ENCODE data around the gene CABLES1.

CABLES1 gene

GRCh38 chr18:23114171-23114881 is 21.0 kb upstream of the CABLES1 start:
- Histone ChIP-seq H3K9ac (ENCODE audit: low read depth, low read length) (no peak overlapping the region), H3K27me3 (ENCODE audit: control insufficient read depth, insufficient read depth, low read length) (no peaks in the 10 kb centered on the region), H3K9me3 (ENCODE audit: control insufficient read depth, insufficient read depth, low read length) (no peaks in the 10 kb centered on the region), H3K4me3 (ENCODE audit: low read depth, low read length) (no peak overlapping the region), H3K36me3 (ENCODE audit: control insufficient read depth, insufficient read depth, low read length) (no peaks in the 10 kb centered on the region), H3K4me1 (ENCODE audit: control insufficient read depth, insufficient read depth, low read length) (peaks cover 9% of the 10 kb centered on the region), H3K27ac (ENCODE audit: low read depth, low read length) (no peak overlapping the region)

GRCh38 chr18:23114911-23115310 is 20.4 kb upstream of the CABLES1 start:
- no peaks in the 10 kb centered on the region for H3K27me3 ChIP-seq (ENCODE audit: control insufficient read depth, insufficient read depth, low read length)
- H3K4me3 ChIP-seq (ENCODE audit: low read depth, low read length), result no peak overlapping the region
- H3K36me3 ChIP-seq (ENCODE audit: control insufficient read depth, insufficient read depth, low read length), result no peaks in the 10 kb centered on the region
- H3K4me1 ChIP-seq (ENCODE audit: control insufficient read depth, insufficient read depth, low read length), result peaks cover 9% of the 10 kb centered on the region
- H3K9me3 ChIP-seq (ENCODE audit: control insufficient read depth, insufficient read depth, low read length), result no peaks in the 10 kb centered on the region
- H3K27ac ChIP-seq (ENCODE audit: low read depth, low read length), result no peak overlapping the region
- H3K9ac ChIP-seq (ENCODE audit: low read depth, low read length), result no peak overlapping the region

GRCh38 chr18:23115683-23116096 is 19.6 kb upstream of the CABLES1 start:
- Histone ChIP-seq H3K9ac (ENCODE audit: low read depth, low read length) (no peak overlapping the region), H3K27me3 (ENCODE audit: control insufficient read depth, insufficient read depth, low read length) (no peaks in the 10 kb centered on the region), H3K9me3 (ENCODE audit: control insufficient read depth, insufficient read depth, low read length) (no peaks in the 10 kb centered on the region), H3K27ac (ENCODE audit: low read depth, low read length) (no peak overlapping the region), H3K4me3 (ENCODE audit: low read depth, low read length) (no peak overlapping the region), H3K36me3 (ENCODE audit: control insufficient read depth, insufficient read depth, low read length) (no peaks in the 10 kb centered on the region), H3K4me1 (ENCODE audit: control insufficient read depth, insufficient read depth, low read length) (peaks cover 9% of the 10 kb centered on the region)

GRCh38 chr18:23121133-23121532 is 14.2 kb upstream of the CABLES1 start:
- no peaks in the 10 kb centered on the region for H3K36me3 ChIP-seq (ENCODE audit: control insufficient read depth, insufficient read depth, low read length)
- no peaks in the 10 kb centered on the region for H3K27me3 ChIP-seq (ENCODE audit: control insufficient read depth, insufficient read depth, low read length)
- H3K9me3 ChIP-seq (ENCODE audit: control insufficient read depth, insufficient read depth, low read length), result no peaks in the 10 kb centered on the region
- H3K9ac ChIP-seq (ENCODE audit: low read depth, low read length), result no peak overlapping the region
- no peak overlapping the region for H3K4me3 ChIP-seq (ENCODE audit: low read depth, low read length)
- no peaks in the 10 kb centered on the region for H3K4me1 ChIP-seq (ENCODE audit: control insufficient read depth, insufficient read depth, low read length)
- H3K27ac ChIP-seq (ENCODE audit: low read depth, low read length), result no peak overlapping the region

- Histone ChIP-seq H3K27me3 (ENCODE audit: control insufficient read depth, insufficient read depth, low read length) (no peaks in the 10 kb centered on the region), H3K27ac (ENCODE audit: low read depth, low read length) (peak overlapping the region; percentile 24), H3K4me3 (ENCODE audit: low read depth, low read length) (no peak overlapping the region), H3K9ac (ENCODE audit: low read depth, low read length) (no peak overlapping the region), H3K9me3 (ENCODE audit: control insufficient read depth, insufficient read depth, low read length) (no peaks in the 10 kb centered on the region), H3K4me1 (ENCODE audit: control insufficient read depth, insufficient read depth, low read length) (no peaks in the 10 kb centered on the region), H3K36me3 (ENCODE audit: control insufficient read depth, insufficient read depth, low read length) (no peaks in the 10 kb centered on the region)
Measured at GRCh38 chr18:23122334-23123229, 12.7 kb upstream of the CABLES1 start.

- H3K9ac ChIP-seq (ENCODE audit: low read depth, low read length), result no peak overlapping the region
- no peaks in the 10 kb centered on the region for H3K36me3 ChIP-seq (ENCODE audit: control insufficient read depth, insufficient read depth, low read length)
- H3K27me3 ChIP-seq (ENCODE audit: control insufficient read depth, insufficient read depth, low read length), result no peaks in the 10 kb centered on the region
- H3K9me3 ChIP-seq (ENCODE audit: control insufficient read depth, insufficient read depth, low read length), result no peaks in the 10 kb centered on the region
- peaks cover 9% of the 10 kb centered on the region; the same call in 1 of the 2 replicates for H3K4me1 ChIP-seq (ENCODE audit: control insufficient read depth, insufficient read depth, low read length)
- no peak overlapping the region for H3K4me3 ChIP-seq (ENCODE audit: low read depth, low read length)
- H3K27ac ChIP-seq (ENCODE audit: low read depth, low read length), result no peak overlapping the region
Measured at GRCh38 chr18:23126376-23127056, 8.8 kb upstream of the CABLES1 start.

GRCh38 chr18:23127090-23127489 is 8.2 kb upstream of the CABLES1 start:
- Histone ChIP-seq H3K9ac (ENCODE audit: low read depth, low read length) (no peak overlapping the region), H3K9me3 (ENCODE audit: control insufficient read depth, insufficient read depth, low read length) (no peaks in the 10 kb centered on the region), H3K27ac (ENCODE audit: low read depth, low read length) (no peak overlapping the region), H3K36me3 (ENCODE audit: control insufficient read depth, insufficient read depth, low read length) (no peaks in the 10 kb centered on the region), H3K27me3 (ENCODE audit: control insufficient read depth, insufficient read depth, low read length) (no peaks in the 10 kb centered on the region), H3K4me1 (ENCODE audit: control insufficient read depth, insufficient read depth, low read length) (peaks cover 14% of the 10 kb centered on the region; the same call in 1 of the 2 replicates), H3K4me3 (ENCODE audit: low read depth, low read length) (no peak overlapping the region)

GRCh38 chr18:23129355-23130002 is 5.8 kb upstream of the CABLES1 start:
- peaks cover 26% of the 10 kb centered on the region for H3K4me1 ChIP-seq (ENCODE audit: control insufficient read depth, insufficient read depth, low read length)
- H3K27me3 ChIP-seq (ENCODE audit: control insufficient read depth, insufficient read depth, low read length), result no peaks in the 10 kb centered on the region
- H3K4me3 ChIP-seq (ENCODE audit: low read depth, low read length), result no peak overlapping the region
- no peak overlapping the region for H3K9ac ChIP-seq (ENCODE audit: low read depth, low read length)
- no peaks in the 10 kb centered on the region for H3K36me3 ChIP-seq (ENCODE audit: control insufficient read depth, insufficient read depth, low read length)
- no peaks in the 10 kb centered on the region for H3K9me3 ChIP-seq (ENCODE audit: control insufficient read depth, insufficient read depth, low read length)
- H3K27ac ChIP-seq (ENCODE audit: low read depth, low read length), result no peak overlapping the region

- Histone ChIP-seq H3K4me3 (ENCODE audit: low read depth, low read length) (no peak overlapping the region), H3K27ac (ENCODE audit: low read depth, low read length) (no peak overlapping the region), H3K9ac (ENCODE audit: low read depth, low read length) (no peak overlapping the region)
Measured at GRCh38 chr18:23131693-23132319, 3.5 kb upstream of the CABLES1 start.

More at GRCh38 chr18:23131693-23132319, 3.5 kb upstream of the CABLES1 start:
- H3K9me3 ChIP-seq (ENCODE audit: control insufficient read depth, insufficient read depth, low read length), result no peaks in the 10 kb centered on the region
- peaks cover 30% of the 10 kb centered on the region for H3K4me1 ChIP-seq (ENCODE audit: control insufficient read depth, insufficient read depth, low read length)
- no peaks in the 10 kb centered on the region for H3K36me3 ChIP-seq (ENCODE audit: control insufficient read depth, insufficient read depth, low read length)
- H3K27me3 ChIP-seq (ENCODE audit: control insufficient read depth, insufficient read depth, low read length), result peaks cover 4% of the 10 kb centered on the region

Data from HUES48 (cell line).